ENCODE measurements around the gene WWOX.

The WWOX gene

DNA sequence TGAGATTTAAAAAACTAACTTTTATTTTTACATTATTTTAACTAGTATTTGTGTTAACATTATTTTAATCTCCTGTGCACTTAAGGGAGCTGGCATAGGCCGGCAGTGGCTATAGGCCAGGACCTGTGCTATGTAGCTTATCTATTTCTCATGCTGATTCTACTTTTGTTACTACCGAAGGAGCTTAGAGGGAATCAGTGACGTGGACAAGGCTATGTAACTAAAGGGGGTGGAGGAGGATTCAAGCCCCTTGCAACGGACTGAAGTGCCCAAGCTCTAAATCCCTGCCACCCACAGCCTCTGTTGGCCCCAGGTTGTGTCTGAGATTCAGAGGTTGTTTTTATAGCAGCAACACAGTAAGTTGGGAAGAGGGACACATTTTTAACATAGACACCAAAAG, 356.4 kb downstream of the WWOX start:
- no peak for DNase-seq (ENCODE audit: low read depth in 1 of 2, low spot score in 1 of 2)

DNA sequence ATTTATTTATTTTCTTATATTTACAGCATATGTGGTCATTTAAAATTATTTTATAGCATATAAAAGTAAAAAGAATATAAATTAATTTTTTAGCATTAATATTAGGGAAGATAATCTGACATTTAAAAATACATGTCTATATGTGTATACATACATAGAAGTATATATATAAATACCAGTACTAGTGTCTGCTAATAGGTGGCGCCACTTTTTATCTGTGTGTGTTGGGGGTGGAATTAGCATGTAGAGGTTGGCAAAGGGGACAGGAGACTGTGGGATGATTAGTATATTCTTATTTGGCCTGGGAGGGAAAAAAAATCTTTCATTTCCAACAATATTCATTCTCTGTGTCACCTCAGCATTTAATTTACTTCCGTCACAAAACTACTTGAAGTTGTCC, 359.1 kb downstream of the WWOX start:
- no peak for DNase-seq (ENCODE audit: low read depth in 1 of 2, low spot score in 1 of 2)

DNA sequence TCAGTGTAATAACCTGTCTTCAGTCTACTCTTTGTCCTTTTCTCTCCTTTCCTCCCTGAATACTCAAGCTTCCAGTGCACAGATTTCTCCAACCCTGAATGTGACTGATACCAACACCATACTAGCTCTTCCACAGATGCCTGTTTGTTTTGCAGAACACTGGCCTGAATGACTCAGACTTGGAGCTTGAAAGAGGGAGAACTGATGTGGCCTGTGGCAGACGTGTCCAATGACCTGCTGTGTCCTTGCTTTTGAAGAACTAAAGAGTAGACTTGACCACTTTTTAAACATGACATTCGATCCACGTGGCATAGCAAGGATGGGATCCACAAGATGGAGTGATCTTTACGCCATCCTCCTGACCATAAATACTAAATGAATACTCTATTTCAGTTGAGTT, 361.0 kb downstream of the WWOX start:
- no peak for DNase-seq (ENCODE audit: low read depth in 1 of 2, low spot score in 1 of 2)

DNA sequence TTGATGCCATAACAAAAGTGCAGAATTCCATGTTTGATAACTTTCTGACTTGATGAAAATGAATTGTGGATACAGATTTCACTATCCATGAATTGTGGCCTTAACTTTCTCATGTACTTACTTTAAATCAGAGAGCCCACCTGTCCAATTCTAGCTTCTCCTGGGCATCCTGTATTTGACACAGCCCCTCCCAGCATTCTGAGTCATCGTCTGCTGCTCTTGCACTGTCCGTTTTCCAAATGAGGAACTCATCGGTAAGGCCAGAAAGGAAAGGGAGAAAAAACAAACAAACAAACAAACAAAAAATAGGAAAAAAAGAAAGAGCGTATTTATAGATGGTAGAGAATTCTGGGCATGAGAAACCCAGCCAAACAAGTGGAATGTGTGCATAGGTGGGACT, 361.6 kb downstream of the WWOX start:
- no peak for DNase-seq (ENCODE audit: low read depth in 1 of 2, low spot score in 1 of 2)

DNA sequence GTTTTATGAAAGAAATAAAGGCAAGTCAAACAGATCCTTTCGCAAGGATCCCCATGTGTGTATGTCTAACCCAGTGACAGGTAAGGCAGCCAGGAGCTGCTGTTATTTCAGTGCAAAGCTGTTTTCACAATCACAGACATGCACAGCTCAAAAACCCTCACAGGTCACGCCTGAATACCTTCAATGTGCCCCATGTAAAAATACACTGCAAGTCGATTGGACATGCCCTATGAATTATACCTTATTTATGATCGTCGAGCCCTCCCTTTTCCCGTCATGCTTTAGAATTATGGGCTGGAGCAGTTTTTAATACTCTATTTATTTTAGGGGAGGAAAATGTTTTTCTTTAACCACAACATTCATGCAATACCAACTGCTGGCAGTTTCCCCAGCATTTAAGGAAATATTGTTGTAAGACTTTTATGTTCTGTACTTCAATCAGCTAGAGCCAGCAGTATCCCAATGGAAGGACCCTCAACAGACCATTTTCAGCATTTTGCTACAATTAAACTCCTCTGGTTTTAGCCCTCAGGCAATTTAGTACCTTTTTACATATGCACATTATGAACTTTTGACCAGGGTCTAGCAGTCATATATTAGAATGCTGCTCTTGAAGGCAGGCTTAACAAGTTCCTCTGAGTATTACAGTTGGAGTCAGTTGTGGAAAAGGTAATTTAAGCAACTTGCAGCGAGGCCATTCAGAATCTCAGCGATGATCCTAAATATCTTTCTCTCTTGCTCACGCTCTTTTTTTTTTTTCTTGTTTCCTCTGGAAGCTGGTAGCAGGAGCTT, 362.2 kb downstream of the WWOX start:
- no peak for DNase-seq (ENCODE audit: low read depth in 1 of 2, low spot score in 1 of 2)

DNA sequence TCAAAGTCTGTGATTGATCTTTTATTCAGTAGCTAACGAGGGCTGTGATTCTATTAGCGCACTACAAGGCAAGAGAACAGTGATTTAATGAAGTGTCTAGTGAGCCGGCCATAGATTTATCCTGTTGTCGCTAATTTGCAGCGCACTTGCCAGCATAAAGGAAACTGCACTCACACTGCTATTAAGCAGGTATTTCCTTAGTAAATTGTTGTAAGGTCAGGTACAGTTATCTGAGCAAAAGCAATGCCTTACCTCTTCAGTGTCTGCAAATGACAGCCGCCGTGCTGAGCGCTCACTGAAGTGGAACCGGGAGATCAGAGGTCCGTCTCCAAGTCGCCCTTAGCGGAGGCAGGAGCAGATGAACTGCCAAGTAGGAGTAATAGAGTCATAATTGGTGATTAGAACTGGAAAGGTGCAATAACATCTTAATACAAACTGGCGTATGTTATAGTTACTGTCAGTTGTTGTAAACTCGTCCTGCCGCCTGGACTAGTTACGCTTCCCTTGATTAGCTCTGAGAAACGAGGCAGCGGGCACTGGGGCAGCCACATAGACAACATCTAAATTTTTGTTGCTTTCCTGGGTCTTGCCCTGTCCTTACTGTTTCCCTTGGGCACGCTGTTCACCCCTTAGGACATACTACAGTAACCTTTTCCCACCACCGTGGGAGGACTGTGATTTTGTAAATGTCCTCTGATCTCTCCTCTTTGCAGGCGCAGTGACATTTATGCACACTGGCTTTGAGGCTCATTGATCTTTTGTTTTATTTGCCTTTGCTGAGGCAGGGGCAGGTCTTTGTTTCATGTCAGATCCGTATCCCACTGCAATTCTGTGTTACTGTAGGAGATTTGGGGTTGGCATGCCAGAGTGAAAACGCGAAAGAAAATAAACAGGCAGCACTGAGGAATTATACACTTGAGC, 363.1 kb downstream of the WWOX start:
- no peak for DNase-seq (ENCODE audit: low read depth in 1 of 2, low spot score in 1 of 2)

DNA sequence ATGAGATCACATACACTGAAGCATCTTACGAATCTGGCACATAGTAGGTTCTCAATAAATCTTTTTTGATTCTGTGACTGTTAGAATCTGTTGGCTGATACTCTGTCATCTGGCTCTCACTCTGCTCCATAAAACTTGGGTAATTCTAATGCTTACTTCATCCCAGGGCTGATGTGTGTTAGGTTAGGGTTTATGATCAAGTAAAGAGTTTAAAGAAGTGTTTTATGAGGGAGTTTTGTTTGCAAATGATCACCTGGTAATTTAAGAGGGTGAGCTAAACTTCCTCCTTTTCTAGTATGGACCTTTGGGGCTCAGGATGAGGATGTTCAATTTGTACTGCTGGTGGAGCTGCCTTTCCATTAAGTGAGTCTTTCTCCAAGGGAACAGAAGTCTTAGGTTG, 364.1 kb downstream of the WWOX start:
- DNase-seq (ENCODE audit: low read depth in 1 of 2, low spot score in 1 of 2) = no peak

DNA sequence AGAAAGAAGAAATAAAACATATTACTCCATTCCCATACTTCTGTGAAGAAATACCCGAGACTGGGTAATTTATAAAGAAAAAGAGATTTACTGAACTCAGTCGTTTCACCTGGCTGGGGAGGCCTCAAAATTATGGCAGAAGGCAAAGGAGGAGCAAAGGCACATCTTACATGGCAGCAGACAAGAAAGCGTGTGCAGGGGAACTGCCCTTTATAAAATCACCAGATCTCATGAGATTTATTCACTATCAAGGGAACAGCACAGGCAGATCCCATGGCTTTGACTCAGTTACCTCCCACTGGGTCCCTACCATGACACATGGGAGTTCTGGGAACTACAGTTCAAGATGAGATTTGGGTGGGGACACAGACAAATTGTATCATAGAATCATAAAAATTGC, 365.4 kb downstream of the WWOX start:
- no peak for DNase-seq (ENCODE audit: low read depth in 1 of 2, low spot score in 1 of 2)

DNA sequence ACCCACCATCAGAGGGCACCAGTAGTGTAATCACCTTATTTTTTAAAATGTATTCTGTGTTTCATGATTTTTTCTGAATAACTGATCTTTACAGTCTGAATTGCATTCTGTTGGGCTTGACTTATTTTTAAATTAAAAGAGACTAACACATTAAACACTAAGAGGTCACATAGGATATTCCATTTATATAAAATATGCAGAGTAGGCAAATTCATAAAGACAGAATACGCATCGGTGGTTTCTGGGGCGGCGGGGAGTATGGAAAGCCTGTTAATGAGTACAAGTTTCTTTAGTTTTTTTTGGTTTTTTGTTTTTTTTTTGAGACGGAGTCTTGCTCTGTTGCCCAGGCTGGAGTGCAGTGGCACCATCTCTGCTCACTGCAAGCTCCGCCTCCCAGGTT, 366.3 kb downstream of the WWOX start:
- DNase-seq (ENCODE audit: low read depth in 1 of 2, low spot score in 1 of 2) = no peak

DNA sequence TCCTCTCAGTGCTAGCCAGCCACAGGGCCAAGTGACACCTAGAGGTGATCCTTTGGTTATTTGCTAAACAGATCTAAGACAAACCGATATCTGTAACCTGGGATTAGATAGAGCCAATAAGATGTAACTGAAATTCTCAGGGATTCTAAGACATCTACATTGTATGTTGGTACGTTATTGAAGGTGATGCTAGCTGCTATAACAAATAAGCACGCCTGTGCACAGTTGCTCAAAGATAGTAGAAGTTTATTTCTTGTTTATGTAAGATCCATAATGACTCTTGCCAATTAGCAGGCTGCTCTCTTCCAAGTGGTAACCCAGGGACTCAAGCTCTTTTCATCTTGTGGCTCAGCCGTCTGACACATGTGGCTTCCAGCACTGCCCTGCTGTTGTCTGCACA, 370.3 kb downstream of the WWOX start:
- no peak for DNase-seq (ENCODE audit: low read depth in 1 of 2, low spot score in 1 of 2)

DNA sequence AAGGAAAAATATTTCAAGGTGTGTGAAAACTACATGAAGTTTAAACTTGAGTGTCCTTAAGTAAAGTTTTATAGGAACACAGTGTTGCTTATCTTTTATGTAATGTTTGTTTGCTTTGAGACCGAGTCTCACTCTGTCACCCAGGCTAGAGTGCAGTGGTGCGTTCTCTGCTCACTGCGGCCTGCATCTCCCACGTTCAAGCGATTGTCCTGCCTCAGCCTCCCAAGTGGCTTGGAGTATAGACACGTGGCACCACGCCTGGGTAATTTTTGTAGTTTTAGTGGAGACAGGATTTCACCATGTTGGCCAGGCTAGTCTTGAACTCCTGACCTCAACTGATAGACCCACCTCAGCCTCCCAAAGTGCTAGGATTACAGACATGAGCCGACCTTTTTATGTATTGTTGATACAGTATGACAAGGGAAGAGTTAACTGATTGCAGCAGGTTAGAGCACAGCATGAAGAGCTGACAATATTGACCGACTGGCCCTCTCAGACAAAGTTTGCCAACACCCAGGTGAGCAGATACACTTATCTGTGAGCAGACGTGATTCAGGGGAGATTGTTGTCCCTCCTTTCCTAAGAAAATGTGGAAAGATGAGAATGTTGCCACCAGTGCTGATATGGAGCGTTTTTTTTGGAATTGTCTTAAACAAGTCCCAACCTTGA, 373.7 kb downstream of the WWOX start:
- DNase-seq (ENCODE audit: low read depth in 1 of 2, low spot score in 1 of 2) = no peak

DNA sequence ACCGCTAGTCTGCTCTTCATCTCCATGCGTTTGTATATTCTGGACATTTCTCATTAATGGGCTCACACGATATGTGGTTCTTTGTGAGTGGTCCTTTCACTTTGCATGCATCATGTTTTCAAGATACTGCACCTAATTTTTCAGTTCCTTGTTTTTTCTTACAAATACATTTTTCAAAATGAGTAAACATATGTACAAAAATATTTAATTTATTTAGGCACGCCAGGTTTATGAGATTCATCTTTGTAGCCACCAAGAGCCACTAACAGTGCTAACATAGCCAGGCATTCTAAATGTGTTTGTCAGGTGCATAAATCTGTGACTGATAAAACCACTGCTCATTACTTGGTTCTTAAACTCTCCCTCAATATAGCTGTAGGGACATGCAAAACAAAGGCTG, 375.3 kb downstream of the WWOX start:
- no peak for DNase-seq (ENCODE audit: low read depth in 1 of 2, low spot score in 1 of 2)

DNA sequence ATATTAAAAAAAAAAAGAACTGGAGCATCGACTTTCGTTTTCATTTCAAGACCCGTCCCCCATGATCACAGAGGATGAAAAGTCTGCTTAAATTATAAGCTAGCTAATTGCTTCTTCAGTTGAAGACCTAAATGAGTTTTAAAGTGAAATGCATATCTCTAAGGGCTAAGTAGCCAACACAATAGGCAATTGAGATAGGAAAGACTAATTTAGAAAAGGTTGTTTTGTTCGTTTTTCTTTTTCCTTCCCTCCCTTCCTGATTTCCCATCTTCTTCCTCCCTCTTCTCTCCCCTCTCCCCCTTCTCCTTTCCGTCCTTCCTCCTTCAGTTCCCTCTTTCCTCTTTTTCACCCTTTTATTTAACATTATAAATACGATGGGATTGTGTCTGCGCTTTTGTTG, 377.2 kb downstream of the WWOX start:
- DNase-seq (ENCODE audit: low read depth in 1 of 2, low spot score in 1 of 2) = no peak

DNA sequence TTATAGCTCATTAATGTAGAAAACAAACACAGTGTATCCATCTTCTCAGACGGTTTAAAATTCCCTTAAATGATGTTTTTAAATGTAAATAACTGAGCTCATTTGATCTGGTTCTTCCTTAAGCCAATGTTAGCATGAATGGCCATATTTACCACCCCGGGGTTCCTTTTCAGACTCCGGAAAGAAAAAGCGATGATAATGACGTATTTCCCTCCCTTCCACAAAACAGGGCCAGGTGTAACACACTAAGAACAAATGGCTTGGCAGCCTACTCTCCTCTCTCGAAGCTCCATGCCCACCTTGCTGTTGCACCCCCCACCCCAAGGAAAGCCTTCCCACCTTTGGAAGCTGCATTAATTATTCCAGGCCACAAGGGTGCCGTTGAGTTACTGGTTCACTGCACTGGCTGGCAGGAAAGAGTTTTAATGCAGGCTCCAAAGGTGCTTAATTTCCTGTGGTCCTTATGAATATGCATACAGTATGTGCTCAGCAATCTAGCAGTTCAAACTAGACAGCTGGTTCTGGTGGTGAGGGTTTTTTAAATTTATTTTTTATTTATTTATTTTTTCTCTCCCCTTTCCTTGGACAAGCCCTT, 378.9 kb downstream of the WWOX start:
- DNase-seq (ENCODE audit: low read depth in 1 of 2, low spot score in 1 of 2) = no peak

DNA sequence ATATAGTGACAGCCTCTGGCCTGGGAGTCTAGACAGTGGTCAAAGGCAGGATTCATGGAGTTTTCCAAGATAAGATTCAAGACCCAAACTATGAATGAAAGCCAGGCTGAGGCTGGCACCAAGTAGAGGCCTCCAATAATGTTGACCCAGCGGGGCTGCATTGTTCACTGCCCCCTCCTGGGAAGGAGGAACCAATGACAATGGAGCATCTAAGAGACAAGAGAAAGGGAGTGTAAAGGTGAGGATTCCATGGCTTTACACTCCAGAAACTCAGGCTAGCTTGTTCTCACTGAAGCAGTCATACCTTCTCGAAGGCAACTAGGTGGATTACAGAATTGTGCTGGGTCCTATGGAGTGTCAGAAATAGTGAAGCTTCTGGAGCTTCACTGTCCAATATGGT, 380.3 kb downstream of the WWOX start:
- DNase-seq (ENCODE audit: low read depth in 1 of 2, low spot score in 1 of 2) = no peak

DNA sequence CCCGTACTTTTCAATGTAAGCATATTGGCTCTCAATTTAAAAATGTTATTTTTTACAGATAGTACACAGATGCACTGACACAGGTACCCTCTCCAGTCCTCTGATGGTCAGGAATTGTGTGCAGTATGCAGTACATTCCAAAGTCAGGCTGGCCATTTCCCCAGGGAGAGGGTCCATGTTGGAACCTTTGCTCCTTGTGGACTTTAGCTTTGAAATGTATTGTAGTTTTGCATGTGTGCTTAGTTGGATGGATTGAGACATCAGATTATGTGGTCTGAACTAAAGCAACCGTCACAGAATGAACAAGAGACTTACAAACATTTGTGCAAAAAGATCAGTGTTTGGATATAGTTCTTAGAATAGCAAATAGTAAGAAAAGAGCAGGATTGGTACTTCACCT, 381.1 kb downstream of the WWOX start:
- no peak for DNase-seq (ENCODE audit: low read depth in 1 of 2, low spot score in 1 of 2)

DNA sequence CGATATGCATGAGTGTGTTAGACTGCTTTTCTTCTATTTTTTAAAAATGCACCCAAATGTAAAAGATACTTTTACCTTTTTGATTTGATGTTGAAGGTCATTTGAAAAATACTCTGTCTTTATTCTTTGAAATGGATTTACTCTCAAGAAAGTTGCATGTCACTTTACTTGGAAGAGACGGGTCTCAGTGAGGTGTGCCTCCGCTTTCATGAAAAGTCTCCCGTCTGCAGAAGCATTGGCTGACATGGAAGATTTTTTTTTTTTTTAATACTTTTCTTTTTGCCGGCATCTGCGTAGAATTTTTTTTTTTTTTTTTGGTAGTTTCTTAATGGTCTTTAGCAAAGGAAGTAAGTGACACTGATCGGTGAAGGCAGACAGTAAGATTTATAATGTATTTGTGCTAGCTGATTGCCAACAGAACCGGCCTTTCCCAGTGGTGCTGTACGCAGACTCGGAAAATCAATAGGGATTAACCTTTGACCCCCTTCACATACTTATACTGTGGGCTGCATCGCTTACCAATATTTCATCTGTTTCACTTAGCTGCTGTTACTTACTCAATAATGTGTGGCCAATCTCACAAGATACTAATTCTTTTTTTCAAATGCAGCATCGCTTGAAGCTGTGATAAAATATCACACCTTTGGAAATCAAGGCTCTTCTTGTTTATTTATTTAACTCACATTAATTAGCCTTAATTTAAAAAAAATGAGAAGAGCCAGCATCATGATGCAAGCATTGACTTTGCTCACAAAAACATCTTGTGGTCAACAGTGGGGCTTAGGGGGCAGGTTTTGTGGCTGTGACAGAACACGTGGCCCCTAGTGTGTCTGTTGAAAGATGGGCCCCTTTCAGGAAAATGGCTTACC, 383.9 kb downstream of the WWOX start:
- no peak for DNase-seq (ENCODE audit: low read depth in 1 of 2, low spot score in 1 of 2)

DNA sequence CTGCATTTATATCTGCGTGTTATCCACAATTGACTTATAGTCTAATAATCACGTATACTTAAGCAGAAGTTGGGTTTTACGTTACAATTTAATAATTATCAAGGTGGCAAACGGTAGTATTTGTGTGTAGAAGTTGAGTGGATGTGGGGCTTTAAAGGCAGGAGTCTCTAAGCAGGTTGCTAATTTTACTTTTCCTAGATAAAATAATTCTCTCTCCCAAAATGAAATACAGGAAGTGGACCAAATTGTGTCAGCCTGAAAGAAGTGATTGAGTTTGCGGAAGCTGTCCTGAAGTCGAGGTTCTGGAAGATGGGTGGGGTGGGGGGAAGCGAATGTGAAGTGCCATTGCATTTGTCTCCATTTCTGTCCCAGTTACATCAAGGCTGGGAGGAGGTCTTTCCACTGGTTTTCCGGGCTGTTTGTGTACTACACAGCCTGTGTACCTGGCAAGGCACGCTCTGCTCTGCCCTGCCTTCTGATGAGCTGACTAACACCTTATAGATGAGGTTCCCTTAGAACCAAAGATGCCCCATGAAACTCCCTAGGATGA, 385.1 kb downstream of the WWOX start:
- no peak for DNase-seq (ENCODE audit: low read depth in 1 of 2, low spot score in 1 of 2)

DNA sequence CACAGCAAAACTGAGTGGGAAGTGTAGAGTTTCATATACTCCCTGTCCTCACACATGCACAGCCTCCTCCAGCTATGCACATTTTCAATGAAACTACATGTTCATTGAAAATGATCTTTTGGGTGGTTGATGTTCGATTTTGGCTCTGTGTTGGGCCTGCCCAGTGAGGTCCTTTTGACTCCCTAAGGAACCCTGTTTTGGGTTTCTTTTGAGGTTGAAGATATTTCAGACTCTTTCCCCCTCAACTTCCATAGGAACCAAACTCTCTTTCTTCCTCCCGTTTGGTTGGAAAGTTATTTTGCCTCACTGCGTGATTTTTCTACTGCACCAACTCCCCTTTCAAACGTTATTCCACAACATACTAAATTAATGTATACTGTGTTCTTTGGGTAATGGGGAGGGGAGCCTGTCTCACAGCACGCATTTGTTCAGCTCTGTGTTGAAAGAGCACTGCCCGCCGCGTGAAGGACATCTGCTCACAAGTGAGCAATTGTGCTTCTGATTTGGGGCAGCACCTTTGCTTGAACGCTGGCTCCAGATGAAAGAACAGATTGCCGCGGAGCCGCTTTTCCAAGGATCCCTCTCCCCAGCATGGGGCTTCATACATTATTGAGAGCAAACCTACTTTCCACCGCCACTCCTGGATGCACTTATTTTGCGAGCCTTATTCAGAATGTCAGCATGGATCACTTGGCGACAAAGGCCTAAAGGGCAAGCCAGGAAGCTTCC, 385.9 kb downstream of the WWOX start:
- no peak for DNase-seq (ENCODE audit: low read depth in 1 of 2, low spot score in 1 of 2)

DNA sequence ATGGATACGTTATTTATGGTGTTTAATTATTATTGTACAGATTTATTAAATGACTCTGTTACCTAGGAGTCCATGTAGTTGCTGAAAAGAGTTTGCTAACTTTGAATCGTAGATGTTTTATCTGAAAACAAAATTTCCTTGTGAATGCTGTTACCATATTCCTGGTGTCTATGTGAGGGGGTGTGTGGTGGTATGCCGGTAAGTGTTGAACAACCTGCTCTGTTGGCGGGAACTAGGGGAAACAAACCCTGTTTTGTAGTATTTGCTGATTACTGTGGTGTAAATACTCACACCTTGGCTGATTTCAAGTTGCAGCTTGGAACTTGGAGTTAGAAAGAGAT, 386.4 kb downstream of the WWOX start:
- DNase-seq (ENCODE audit: low read depth in 1 of 2, low spot score in 1 of 2) = no peak

Data from activated T-helper 1 cell treated with anti-CD3 and anti-CD28 coated beads, Interleukin-2, amount 50 U/mL, for 16 hours (primary cell).